Ammon's horn (tissue), 1 donor: ENCODE results near the gene ADAMTS16.

ENCODE experiments used
- DNase-seq: peaks from one replicate; pipeline ENCODE4 v3.0.0-alpha.2; 2016; ENCODE audit warnings: low spot score

Gene ADAMTS16

GRCh38 chr5:5289537-5289936, 149.4 kb downstream of the ADAMTS16 start:
- no peak for DNase-seq

- DNase-seq: no peak
Observed at GRCh38 chr5:5290674-5291334, 150.7 kb downstream of the ADAMTS16 start.

GRCh38 chr5:5291357-5291756, 151.2 kb downstream of the ADAMTS16 start:
- no peak for DNase-seq

- DNase-seq: no peak
Observed at GRCh38 chr5:5293029-5293428, 152.9 kb downstream of the ADAMTS16 start.

DNA sequence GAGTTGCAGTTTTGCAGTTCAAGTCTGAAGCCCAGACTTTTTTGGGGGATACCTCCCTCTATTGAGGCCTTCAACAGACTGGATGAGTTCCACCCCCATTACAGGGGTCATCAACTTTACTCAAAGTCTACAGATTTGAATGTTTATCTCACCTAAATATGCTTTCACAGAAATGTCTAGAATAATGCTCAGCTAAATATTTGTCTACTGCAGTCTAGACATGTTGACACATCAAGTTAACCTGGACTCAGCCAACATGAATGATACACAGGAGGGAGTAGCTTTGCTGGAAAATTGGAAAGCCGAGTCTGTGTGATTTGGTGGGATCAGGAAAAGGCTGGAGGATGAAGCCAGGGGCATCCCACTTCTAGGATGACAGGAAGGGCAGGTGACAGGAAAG, 154.3 kb downstream of the ADAMTS16 start:
- no peak for DNase-seq

- DNase-seq: peak; percentile 69
Observed at GRCh38 chr5:5295351-5295750, 155.2 kb downstream of the ADAMTS16 start.

DNA sequence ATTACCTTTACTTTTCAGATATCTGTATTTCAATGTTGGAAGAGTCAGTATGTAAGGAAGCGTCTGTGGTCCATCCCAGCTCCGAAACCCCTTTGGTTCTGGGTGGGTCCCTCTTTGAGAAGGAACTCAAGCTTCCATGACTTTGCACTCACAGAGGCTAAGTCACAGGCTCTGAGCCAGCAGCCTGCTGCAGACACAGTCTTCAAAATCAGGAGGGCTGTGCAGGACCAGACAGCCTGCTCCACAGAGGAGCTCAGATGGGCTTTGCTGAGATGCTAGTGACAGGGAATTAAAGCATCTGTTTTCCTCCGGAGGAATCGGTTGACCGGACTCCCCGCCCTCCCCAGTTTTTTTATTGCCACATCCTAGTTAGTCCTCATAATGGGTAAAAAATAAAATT, 155.9 kb downstream of the ADAMTS16 start:
- DNase-seq: no peak

- no peak for DNase-seq
Observed at GRCh38 chr5:5297432-5298067, 157.4 kb downstream of the ADAMTS16 start.

DNA sequence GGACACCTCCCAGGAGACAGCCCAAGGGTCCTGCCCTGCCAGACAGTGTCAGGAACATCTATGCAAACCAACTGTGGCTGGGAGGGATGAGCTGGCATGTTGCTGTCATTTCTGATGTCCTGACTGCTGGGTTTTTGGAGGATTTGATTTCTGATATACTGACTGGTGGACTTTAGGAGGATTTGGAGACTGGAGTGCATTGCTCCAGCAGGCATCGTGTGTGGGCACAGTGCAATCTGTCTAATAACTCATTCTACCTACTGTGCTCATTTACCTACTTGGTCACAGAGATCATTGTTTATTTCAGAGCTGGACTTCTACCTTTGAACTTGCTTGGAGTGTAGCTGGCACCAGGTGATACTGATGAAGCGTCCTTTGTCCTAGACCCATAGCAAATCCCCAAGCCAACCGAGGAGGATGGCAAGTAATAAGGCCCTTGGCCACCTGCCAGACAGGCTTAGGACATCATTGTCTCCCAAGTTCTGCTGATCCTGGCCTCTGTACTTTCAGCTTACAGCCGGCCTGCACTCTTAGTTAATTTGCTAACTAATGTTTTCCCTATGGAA, 158.0 kb downstream of the ADAMTS16 start:
- no peak for DNase-seq

DNA sequence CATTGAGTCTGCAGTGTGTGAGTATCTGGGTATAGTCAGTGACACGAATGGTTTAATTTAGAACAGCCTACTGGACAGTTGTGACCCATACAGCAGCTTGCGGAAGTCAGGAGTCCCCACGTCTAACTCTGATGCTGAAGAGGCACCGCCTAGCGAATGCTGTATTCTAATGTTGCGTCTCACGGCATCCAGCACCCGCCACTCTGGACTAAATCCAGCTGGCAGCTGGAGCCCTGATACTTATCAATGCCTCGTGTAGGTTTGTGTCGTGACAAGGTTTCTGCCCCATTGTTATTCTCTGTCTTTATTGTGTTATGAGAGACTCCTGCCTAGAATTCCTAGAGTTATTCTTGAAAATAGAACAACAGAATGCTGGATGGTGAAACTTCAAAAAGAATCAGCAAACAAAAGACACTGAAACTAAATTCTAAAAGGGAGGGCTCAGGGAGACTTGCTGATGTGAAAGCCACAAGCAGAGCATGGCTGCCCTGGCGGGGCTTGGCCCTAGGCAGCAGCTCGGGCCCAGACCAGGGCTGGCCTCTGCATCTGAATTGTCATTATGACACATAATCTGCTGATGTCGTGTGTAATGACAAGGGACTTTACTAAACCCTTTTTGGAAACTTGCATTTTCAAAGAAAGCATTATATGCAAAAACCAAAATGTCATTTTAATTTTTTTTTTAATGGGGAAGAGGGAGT, 158.9 kb downstream of the ADAMTS16 start:
- DNase-seq: no peak

DNA sequence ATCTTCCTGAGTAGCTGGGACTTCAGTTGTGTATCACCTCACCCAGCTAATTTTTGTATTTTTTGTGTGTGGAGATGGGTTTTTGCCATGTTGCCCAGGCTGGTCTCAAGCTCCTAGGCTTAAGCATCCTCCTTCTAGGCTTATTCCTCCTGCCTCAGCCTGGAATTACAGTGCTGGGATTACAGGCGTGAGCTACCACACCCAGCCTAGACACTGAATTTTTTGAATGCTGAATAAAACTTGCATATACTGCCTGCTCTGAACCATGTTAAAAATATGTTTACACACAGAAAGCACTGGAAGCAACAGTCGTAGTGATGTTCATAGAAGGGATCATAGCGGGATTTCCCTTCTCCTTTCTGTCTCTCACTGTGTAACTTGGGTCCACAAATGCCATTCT, 161.0 kb downstream of the ADAMTS16 start:
- no peak for DNase-seq

DNA sequence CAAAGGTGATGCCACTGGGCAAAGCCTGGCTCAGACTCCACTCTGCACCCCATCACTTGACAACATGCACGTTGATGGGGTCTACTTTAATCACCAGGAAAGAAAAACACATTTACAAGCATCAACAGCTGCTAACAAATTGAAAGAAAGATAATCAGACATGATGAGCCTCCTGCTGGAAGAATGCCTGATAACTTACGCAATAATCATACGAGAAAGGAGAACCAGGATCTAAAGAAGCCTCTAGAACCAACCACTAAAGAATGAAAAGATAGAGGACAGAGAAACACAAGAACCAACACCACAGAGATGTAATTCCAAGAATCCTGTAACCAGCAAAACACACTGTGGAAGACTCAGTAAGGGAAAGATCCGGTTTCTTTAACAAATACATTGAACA, 162.1 kb downstream of the ADAMTS16 start:
- DNase-seq: no peak

- DNase-seq: no peak
Observed at GRCh38 chr5:5303242-5303641, 163.1 kb downstream of the ADAMTS16 start.

GRCh38 chr5:5304361-5305020, 164.4 kb downstream of the ADAMTS16 start:
- no peak for DNase-seq

DNA sequence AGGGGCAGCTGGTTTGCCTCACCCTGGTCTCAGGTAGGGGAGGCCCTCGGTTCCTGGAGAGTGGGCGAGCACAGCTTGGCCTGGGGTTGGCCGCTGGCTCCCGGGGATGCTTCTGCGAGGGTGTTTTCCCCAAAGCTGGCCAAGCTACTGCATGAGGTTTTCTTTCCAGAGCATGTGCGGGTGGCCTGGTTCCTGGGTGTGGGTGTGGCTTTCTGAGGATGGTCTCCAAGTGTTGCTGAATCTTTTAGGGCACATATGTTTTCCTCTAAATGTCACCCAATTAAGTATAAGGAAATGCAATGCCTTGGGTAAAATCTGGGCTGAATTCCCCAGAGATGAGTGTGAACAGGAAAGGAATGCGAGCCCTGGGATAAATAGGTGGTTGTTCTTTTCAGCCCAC, 166.6 kb downstream of the ADAMTS16 start:
- DNase-seq: no peak

- DNase-seq: no peak
Observed at GRCh38 chr5:5308319-5308718, 168.2 kb downstream of the ADAMTS16 start.

DNA sequence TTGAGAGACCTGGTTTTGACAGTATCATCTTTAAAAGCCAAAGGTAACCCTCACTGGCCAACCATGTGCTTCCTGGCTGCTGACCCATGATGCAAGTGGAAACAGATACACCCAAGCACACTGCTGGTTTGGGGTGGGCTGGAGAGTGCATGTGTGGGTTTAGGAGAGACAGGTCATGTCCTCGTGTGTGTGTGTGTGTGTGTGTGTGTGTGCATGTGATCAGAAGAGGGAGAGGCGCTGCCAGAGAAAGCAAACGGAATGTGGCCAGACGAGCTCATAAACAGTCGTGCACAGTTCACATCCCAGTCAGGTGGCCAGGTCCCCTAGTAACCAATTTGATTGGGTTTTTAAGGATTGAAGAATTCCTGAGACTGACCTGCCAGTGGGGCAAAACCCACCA, 169.5 kb downstream of the ADAMTS16 start:
- DNase-seq: no peak

- DNase-seq: no peak
Observed at GRCh38 chr5:5313101-5313635, 173.0 kb downstream of the ADAMTS16 start.

DNA sequence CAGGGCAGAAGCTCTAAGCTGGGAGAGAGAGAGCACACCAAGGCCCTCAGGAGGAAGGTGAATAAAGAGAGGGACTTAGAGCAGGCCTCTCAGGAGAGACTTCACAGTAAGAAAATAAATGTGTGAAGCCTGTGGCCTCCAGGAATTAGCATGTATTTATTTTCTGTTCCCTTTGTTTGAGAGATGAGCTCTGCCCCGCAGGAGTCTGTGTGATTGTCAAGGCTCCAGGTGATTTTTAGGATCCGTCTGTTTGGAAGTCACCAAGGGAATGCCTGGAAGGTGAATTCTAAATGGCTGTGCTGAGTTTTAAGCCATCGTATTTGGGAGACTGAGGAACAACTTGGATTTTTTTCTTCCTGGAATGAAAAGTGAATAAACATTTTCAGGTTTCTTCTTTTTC, 174.0 kb downstream of the ADAMTS16 start:
- no peak for DNase-seq

DNA sequence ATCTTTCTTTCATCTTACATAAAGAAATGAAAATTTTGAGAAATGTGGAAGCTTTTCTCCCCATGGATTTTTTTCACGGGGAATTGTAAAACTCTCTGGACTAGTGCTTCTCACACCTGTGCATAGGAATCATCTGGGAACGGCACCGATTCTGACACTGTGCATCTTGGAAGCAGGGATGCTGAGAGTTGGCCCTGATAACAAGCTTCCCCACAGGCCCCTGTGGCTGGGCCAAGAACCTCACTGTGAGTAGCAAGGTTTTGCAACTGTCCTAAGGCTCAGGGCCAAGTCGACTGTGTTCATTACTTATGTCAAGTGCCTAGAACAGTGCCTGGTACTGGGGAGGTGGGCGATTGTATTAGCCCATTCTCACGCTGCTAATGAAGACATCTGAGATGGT, 174.5 kb downstream of the ADAMTS16 start:
- no peak for DNase-seq

DNA sequence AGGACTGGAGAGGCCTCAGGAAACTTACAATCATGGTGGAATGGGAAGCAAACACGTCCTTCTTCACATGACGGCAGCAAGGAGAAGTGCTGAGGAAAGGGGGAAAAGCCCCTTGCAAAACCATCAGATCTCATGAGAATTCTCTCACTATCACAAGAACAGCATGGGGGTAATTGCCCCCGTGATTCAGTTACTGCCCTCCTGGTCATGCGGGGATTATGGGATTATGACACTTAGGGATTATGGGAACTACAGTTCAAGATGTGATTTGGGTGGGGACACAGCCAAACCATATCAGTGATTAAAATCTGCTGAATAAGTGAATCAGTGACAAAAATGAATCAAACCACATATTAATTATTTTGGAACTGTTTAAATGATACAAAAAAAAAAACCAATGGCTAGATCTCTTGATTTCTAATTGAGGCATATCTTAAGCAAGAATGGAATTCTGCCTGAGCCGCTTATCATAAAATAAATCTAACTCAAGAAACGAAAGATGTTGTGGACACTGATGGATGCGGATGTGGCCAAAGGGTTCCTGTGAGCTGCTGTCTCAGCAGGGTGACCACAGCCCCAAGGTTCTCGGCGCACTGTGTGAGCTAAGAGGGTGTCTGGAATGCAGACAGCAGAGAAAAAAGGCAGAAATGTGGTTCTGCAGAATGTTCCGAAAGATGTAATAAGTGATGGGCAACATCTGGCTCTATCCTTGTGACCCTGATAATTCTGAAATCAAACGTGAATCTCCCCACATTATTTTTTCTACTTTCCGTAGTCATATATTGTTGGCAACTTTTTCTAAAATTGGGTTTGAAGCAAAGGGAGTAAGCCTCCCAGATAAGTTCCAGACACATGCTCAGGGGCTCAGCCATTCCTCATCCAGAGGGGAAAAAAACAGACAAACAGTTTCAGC, 175.2 kb downstream of the ADAMTS16 start:
- DNase-seq: no peak
